HG03064 (cell line): Measurements from ENCODE around the gene SYNPO2.

Experiments used
- ATAC-seq: cut with Tn5 transposase; IDR thresholded peaks from one replicate; pipeline ENCODE4 v1.9.1; 2021; ENCODE audit warnings: low read depth; ENCODE audit not compliant: unreplicated experiment

The SYNPO2 gene

GRCh38 chr4:119097282-119097900 is 208.7 kb downstream of the SYNPO2 start:
- no peak for ATAC-seq

- ATAC-seq = no peak
These were observed 209.7 kb downstream of the SYNPO2 start for GRCh38 chr4:119098306-119098705.

GRCh38 chr4:119099227-119099810 is 210.7 kb downstream of the SYNPO2 start:
- ATAC-seq = no peak

- ATAC-seq = no peak
These were observed 212.0 kb downstream of the SYNPO2 start for GRCh38 chr4:119100655-119101054.

GRCh38 chr4:119103263-119103662 is 214.6 kb downstream of the SYNPO2 start:
- no peak for ATAC-seq

GRCh38 chr4:119104644-119105273 is 216.1 kb downstream of the SYNPO2 start:
- ATAC-seq = no peak

- ATAC-seq = no peak
These were observed 217.0 kb downstream of the SYNPO2 start for GRCh38 chr4:119105605-119106004.

GRCh38 chr4:119106036-119107000 is 217.7 kb downstream of the SYNPO2 start:
- ATAC-seq = no peak

GRCh38 chr4:119110121-119110520 is 221.5 kb downstream of the SYNPO2 start:
- no peak for ATAC-seq
